Fibroblast of peridontal ligament (primary cell): Measurements from ENCODE around the gene SAMD8.
"Not testable (repeated sequence)": the region's sequence is repeated elsewhere in the genome, so short reads cannot be mapped to it uniquely, and the experiment has no call there.

Experiments used
- DNase-seq: peaks from one replicate; pipeline ENCODE4 v3.0.0-alpha.2; 2010; ENCODE audit errors: extremely low read depth

The SAMD8 gene

GRCh38 chr10:75084834-75085384 is 26.5 kb upstream of the SAMD8 start:
- no peak for DNase-seq

- DNase-seq, result no peak
Measured at GRCh38 chr10:75086278-75086934, 25.1 kb upstream of the SAMD8 start.

- no peak for DNase-seq
Measured at GRCh38 chr10:75088640-75089039, 22.8 kb upstream of the SAMD8 start.

GRCh38 chr10:75089634-75090033 is 21.8 kb upstream of the SAMD8 start:
- no peak for DNase-seq

DNA sequence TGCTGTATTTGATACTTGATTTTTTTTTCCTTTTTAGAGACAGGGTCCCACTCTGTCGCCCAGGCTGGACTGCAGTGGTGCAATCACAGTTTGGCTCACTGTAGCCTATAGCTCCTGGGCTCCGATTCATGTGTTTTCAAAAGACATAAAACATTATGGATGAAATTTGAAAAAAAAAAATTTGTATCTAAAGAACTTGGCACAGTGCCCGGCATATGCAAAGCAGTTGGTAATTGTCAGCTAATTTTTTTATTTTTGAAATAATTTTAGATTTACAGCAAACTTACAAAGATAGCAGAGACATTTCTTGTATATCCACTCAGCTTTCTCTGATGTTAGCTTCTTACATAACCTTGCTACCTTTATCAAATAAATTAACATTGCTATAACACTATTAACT is 20.3 kb upstream of the SAMD8 start:
- no peak for DNase-seq

DNA sequence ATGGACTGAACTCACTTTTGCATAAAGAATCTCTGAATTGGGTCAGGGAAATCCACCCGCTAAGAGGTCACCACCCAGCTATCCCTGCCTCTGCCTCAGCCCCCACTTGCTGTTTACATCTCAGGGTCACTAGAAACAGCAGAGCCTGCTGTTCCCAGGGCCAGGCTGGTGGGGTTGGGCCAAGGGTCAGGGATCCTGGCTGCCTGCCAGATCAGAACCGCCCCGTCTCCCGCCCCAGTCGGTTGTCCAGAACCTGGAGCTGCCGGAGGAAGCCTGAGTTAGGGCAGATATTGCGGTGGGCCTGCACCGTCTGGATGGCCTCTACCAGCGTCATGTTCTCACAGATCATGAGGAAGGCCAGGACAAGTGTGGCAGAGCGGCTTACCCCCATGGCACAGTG is 17.0 kb upstream of the SAMD8 start:
- no peak for DNase-seq

GRCh38 chr10:75095631-75096030 is 15.8 kb upstream of the SAMD8 start:
- DNase-seq, result no peak

DNA sequence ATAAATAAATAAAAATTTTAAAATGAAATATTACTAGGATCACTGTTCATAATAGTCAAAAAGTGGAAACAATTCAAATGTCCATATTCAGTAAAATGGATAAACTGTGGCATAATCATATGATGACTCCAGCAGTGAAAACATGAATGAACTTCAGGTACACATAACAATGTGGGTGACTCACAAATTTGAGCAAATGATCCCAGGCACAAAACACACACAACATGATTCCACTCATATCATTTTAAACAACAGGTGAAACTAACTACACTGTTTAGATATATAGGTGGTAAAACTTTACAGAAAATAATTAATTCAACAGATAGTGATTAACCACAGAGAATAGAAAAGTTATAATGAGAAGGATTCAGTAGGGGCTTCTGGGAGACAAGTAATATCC is 14.7 kb upstream of the SAMD8 start:
- no peak for DNase-seq

DNA sequence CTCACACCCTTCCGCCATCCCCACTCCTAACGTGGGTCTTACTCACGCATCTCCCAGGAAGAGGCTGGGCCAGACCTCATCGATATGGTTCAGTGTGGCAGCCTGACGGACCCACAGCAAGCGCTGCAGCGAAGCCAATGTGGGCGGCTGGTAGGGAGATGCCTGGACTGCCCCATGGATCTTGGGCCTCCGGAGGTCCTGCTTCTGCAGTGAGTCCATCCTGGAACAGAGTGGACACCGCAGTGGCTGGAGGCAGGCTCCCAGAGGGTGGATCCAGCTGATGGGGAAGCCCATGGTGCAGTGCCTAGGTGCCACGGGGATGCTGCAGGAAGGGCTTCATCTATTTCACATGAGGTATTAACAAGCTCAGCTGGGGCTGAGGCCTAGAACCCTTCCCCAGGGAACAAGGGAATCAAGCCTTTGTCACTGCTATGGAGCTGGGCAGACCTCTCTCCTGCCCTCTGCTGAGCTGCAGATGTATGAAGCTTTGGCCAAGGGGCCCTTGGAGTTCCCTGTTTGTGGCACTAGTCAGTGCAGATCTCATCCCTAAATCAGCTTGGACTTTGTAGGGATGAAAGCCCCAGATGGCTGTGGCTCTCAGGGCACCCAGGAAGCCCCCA is 13.7 kb upstream of the SAMD8 start:
- DNase-seq, result peak; percentile 21

- no peak for DNase-seq
Measured at GRCh38 chr10:75098902-75099673, 12.4 kb upstream of the SAMD8 start.

GRCh38 chr10:75099952-75100763 is 11.3 kb upstream of the SAMD8 start:
- peak; percentile 57 for DNase-seq

DNA sequence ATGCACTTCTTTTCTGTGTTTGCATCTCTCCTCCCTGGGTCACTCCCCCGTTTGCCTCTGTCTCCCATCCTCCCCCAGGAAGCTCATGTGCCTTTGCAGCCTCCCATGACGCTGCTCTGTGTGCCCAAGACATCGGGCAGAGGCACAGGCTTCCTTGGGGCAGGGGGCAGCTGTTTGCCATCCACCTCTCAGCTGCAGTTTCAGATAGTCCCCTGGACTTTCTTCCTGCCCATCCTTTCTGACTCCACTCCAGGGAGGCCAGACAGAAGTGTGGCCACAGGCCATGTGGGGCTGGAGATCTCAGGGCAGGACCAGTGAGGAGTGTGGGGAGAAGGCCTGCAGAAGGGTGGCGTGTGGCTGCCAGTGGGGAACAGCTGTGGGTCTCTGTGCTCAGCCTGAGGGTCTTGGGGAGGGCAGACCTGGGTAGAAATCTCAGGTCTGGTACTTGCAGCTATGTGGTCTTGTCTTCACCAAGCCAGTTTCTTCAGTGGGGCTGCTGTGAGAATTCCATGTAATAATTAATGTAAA is 10.6 kb upstream of the SAMD8 start:
- no peak for DNase-seq

GRCh38 chr10:75101416-75102251 is 9.8 kb upstream of the SAMD8 start:
- DNase-seq, result no peak

DNA sequence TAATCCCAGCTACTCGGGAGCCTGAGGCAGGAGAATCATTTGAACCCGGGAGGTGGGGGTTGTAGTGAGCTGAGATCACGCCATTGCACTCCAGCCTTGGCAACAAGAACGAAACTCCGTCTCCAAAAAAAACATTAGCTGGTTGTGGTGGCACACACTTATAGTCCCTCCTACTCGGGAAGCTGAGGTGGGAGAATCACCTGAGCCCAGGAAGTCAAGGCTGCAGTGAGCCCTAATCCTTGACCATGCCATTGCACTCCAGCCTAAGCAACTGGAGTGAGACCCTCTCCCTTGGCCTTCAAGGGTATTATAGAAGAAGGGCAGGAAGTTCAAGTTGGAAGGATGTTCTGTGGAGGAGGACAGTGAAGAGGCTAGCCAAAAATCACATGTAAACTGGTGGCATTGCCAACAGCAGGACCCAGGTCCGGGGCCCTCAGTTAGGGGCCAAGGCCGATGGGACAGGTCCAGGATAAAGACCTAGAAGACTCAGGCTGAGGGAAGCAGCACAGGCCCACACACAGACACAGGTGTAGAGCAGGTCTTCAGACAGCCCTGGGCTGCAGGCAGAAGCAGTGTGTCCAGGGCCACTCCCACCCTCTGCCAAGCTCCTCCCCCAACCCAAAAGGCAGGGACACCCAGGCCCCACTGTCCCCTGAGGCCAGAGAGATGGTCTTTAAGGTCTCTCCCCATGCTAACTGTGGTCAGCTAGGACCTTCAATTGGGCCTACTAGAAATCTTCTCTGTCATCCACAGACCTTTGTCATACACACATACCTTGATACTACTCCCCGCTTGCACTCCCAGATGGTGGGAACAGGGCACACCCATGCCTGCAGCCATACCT is 8.4 kb upstream of the SAMD8 start:
- no peak for DNase-seq

- no peak for DNase-seq
Measured at GRCh38 chr10:75103881-75104686, 7.4 kb upstream of the SAMD8 start.

- no peak for DNase-seq
Measured at GRCh38 chr10:75104842-75105241, 6.6 kb upstream of the SAMD8 start.

DNA sequence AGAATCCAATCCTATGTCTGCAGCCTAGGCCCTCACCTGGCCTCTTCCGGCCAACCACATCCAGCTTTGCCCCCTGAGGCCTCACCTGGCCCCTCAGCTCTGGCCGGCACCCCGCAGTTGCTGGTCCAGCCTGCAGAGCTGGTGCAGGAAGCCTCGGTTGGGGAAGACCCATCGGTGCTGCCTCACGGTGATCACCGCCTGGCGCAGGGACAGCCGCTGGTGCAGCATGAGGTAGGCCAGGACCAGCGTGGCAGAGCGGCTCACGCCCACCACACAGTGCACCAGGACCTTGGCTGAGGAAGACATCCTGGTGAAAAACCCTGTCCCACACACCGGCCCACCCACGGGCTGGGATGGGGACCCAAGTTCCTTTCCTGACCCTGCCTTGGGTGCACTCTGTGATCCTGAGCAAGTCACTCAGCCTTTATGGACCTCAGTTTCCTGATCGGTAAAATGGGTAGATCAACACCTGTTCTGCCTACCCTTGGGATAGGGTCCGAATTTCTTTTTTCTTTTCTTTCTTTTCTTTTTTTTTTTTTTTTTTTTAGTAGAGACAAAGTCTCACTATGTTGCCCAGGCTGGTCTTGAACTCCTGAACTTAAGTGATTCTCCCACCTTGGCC is 5.8 kb upstream of the SAMD8 start:
- no peak for DNase-seq

DNA sequence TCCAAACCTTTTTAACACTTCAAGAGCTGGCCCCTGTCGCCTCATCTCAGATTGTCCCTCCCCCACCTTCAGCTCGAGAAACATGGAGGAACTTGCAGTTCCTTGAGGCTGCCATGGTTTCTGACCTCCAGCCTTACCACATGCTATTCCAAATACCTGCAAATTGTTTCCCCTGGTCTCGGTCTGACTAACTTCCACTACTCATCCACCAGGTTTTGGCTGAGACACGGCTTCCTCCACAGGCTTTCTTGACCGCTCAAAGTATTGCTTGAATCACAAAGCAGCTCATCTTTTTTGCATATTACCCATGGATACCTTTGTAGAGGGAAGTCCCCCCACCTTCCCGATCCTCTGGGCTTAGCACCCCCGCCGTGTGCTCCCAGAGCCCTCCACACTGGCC is 5.2 kb upstream of the SAMD8 start:
- no peak for DNase-seq

DNA sequence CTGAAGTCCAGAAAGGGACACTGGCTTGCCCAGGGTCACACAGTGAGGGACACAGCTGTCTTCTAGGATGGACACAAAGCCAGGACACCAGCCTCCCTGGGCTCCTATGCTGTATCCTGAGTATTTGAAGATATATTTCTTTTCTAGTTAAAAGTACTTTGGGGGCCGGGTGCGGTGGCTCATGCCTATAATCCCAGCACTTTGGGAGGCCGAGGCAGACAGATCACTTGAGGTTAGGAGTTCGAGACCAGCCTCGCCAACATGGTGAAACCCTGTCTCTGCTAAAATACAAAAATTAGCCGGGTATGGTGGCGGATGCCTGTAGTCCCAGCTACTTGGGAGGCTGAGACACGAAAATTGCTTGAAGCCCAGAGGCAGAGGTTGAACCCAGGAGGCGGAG is 4.6 kb upstream of the SAMD8 start:
- DNase-seq, result not testable (repeated sequence)
